Measurements from ENCODE around the gene B4GALT5. TPM values are rescaled to one million over a fixed set of nuclear protein-coding genes. Genes with fewer than 3 reads are reported as not detected.
A peak's percentile ranks its signal among the peaks of the same experiment; 100 is the strongest.

B4GALT5 gene
- polyA plus RNA-seq, 2 of the 4 experiments (the other 2 are of a cell fraction), result 84.0 to 88.7 TPM

GRCh38 chr20:49740807-49741206, 27.1 kb upstream of the B4GALT5 start:
- H3K4me3 ChIP-seq, result no peak overlapping the region
- TF ChIP-seq PBX3 (IDR thresholded peaks at IDR 0.05) (no peak), HES2 (IDR thresholded peaks at IDR 0.05) (no peak), ATOH8 (CRISPR knock-in tag; IDR thresholded peaks at IDR 0.05; ENCODE audit: low read depth) (no peak), POLR2A (IDR thresholded peaks at IDR 0.05; ENCODE audit: low read length) (no peak), RFX5 (IDR thresholded peaks at IDR 0.05) (no peak), CEBPB (IDR thresholded peaks at IDR 0.05) (no peak; a peak in 1 of 4 replicates), NFE2L2 (conservative IDR thresholded peaks at IDR 0.05; ENCODE audit: low read length) (no peak), HDAC2 (IDR thresholded peaks at IDR 0.05) (no peak), CBX2 (IDR thresholded peaks at IDR 0.05; ENCODE audit: borderline replicate concordance, low read depth) (no peak), HOXB13 (CRISPR knock-in tag; IDR thresholded peaks at IDR 0.05; ENCODE audit: low read depth) (no peak)
- DNase-seq (ENCODE audit: low read depth in 1 of 2, low spot score in 1 of 2) (no peak), ATAC-seq (no peak), FAIRE-seq (no peak)
- no peaks in the 10 kb centered on the region for H3K9me3 ChIP-seq
- POLR2A ChIA-PET, result no interaction called here
- CTCF ChIA-PET, result interaction anchor here (0.7 to 1.3 kb wide), 2 partner anchors 15 to 132 kb away, joined by 3 read pairs; no protein-coding TSS in a partner anchor
- 81% methylated on average over 5 of the region's 5 CpGs for WGBS (ENCODE audit: missing lambda C conversion rate)
- no peaks in the 10 kb centered on the region for H3K4me1 ChIP-seq
- H3K27ac ChIP-seq, result 0 out of 6 replicates have a peak overlapping the region, but pooled peaks of 1 of the 2 experiments have one; percentile 8
- H3K4me2 ChIP-seq, result no peak overlapping the region

- ATAC-seq (no peak), FAIRE-seq (no peak), DNase-seq (ENCODE audit: low read depth in 1 of 2, low spot score in 1 of 2) (no peak)
- ChIA-PET CTCF (interaction anchor here (1.2 kb wide), 1 partner anchor 15 kb away, joined by 3 read pairs; no protein-coding TSS in a partner anchor), POLR2A (no interaction called here)
- Histone ChIP-seq H3K27ac (peak overlapping the region in 1 of 2 experiments; percentile 45; a peak in 3 of 6 replicates), H3K9me3 (no peaks in the 10 kb centered on the region), H3K4me3 (no peak overlapping the region), H3K4me2 (no peak overlapping the region), H3K4me1 (no peaks in the 10 kb centered on the region)
- 53% methylated on average over 6 of the region's 6 CpGs for WGBS (ENCODE audit: missing lambda C conversion rate)
- TF ChIP-seq JUNB (IDR thresholded peaks at IDR 0.05) (no peak), MAFK (IDR thresholded peaks at IDR 0.05; ENCODE audit: partially characterized antibody) (no peak), USF2 (IDR thresholded peaks at IDR 0.05) (no peak), TFCP2L1 (CRISPR knock-in tag; IDR thresholded peaks at IDR 0.05) (no peak)
These were observed 25.4 kb upstream of the B4GALT5 start for GRCh38 chr20:49739042-49739441.

GRCh38 chr20:49737260-49737659, 23.6 kb upstream of the B4GALT5 start:
- Histone ChIP-seq H3K4me2 (no peak overlapping the region), H3K27ac (no peak overlapping the region), H3K4me1 (no peaks in the 10 kb centered on the region), H3K4me3 (no peak overlapping the region), H3K9me3 (no peaks in the 10 kb centered on the region)
- 48% methylated on average over 2 of the region's 2 CpGs for WGBS (ENCODE audit: missing lambda C conversion rate)
- ATAC-seq, result no peak
- ChIA-PET POLR2A (no interaction called here), CTCF (no interaction called here)
- no peak for FAIRE-seq
- no peak for DNase-seq (ENCODE audit: low read depth in 1 of 2, low spot score in 1 of 2)
- no peak for TF ChIP-seq NR3C1 (IDR thresholded peaks at IDR 0.05)

- WGBS (ENCODE audit: missing lambda C conversion rate), result 86% methylated on average over 3 of the region's 3 CpGs
- Histone ChIP-seq H3K4me2 (no peak overlapping the region), H3K4me1 (peaks cover 15% of the 10 kb centered on the region), H3K27ac (peak overlapping the region in 1 of 2 experiments; percentile 2; a peak in 1 of 6 replicates), H3K9me3 (peaks cover 6% of the 10 kb centered on the region; the same call in 2 of the 3 replicates), H3K4me3 (no peak overlapping the region)
- CTCF ChIA-PET, result no interaction called here
- DNase-seq (ENCODE audit: low read depth in 1 of 2, low spot score in 1 of 2) (no peak), ATAC-seq (no peak; a peak in 1 of 6 replicates), FAIRE-seq (no peak)
- POLR2A ChIA-PET, result no interaction called here
- TF ChIP-seq ATOH8 (CRISPR knock-in tag; IDR thresholded peaks at IDR 0.05; ENCODE audit: low read depth), result no peak
- no peak for TF ChIP-seq USF2 (IDR thresholded peaks at IDR 0.05)
- TF ChIP-seq NR3C1 (IDR thresholded peaks at IDR 0.05), result no peak
- TF ChIP-seq BHLHE40 (IDR thresholded peaks at IDR 0.05; ENCODE audit: low read depth, low read length), result no peak
- no peak for TF ChIP-seq KDM5A (IDR thresholded peaks at IDR 0.05)
- TF ChIP-seq MAZ (IDR thresholded peaks at IDR 0.05; ENCODE audit: borderline replicate concordance, low read depth, low read length), result no peak
- TF ChIP-seq JUNB (IDR thresholded peaks at IDR 0.05), result no peak
- TF ChIP-seq KDM1A (IDR thresholded peaks at IDR 0.05; ENCODE audit: low read depth), result no peak
- no peak for TF ChIP-seq HOXB13 (CRISPR knock-in tag; IDR thresholded peaks at IDR 0.05; ENCODE audit: low read depth)
- TF ChIP-seq CBX2 (IDR thresholded peaks at IDR 0.05; ENCODE audit: borderline replicate concordance, low read depth), result no peak
- TF ChIP-seq ZFP36 (IDR thresholded peaks at IDR 0.05; ENCODE audit: borderline replicate concordance, partially characterized antibody), result no peak
- TF ChIP-seq REST (IDR thresholded peaks at IDR 0.05), result no peak
- TF ChIP-seq EHMT2 (IDR thresholded peaks at IDR 0.05; ENCODE audit: low read depth), result no peak
These were observed 16.1 kb upstream of the B4GALT5 start for GRCh38 chr20:49729780-49730179.

All from A549 (cell line).